ENCODE results near the gene PDLIM5.

The PDLIM5 gene

DNA sequence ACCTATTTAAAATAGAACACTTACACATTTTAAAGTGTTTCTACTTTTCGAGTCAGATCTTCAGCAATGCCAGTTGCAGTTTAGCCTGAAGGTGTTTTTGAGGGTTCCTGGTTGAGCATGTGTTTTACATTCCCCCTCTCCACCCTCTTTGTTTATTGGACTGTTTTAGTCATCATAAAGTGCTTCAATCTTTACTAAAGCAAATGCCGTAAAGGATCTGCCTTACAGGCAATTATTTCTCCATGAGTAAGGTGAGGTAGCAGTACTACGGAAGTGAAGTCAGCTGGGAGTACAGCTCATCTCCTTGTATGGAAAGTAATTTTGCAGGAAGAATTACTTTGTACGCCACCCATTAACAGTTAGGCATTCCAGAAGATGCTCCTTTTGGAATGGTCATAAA, 36.9 kb downstream of the PDLIM5 start:
- Histone ChIP-seq H3K4me1 (peaks cover 0 to 19% (median 0%) of the 10 kb centered on the region in 10 experiments; a peak in 6 of 20 replicates), H3K4me3 (no peak overlapping the region), H3K4me2 (no peak overlapping the region), H3K36me3 (no peaks in the 10 kb centered on the region), H4K20me1 (peaks cover 0 to 84% (median 0%) of the 10 kb centered on the region in 11 experiments; a peak in 3 of 22 replicates), H3K27me3 (no peaks in the 10 kb centered on the region), H3K9ac (no peak overlapping the region), H3K9me3 (replicated peaks in 1 of 11) (no peaks in the 10 kb centered on the region), H3K27ac (no peak overlapping the region)
- no peak for TF ChIP-seq Cebpa-rat (IDR thresholded peaks at IDR 0.05)

GRCh38 chr4:94489098-94489497, 37.4 kb downstream of the PDLIM5 start:
- H4K20me1 ChIP-seq = peaks cover 0 to 85% (median 0%) of the 10 kb centered on the region in 11 experiments; a peak in 3 of 22 replicates
- TF ChIP-seq Cebpa-rat (IDR thresholded peaks at IDR 0.05) = no peak
- H3K4me2 ChIP-seq = no peak overlapping the region
- peaks cover 0 to 4% (median 0%) of the 10 kb centered on the region in 11 experiments; a peak in 1 of 22 replicates for H3K36me3 ChIP-seq
- H3K4me1 ChIP-seq = peaks cover 0 to 19% (median 0%) of the 10 kb centered on the region in 10 experiments; a peak in 6 of 20 replicates
- H3K4me3 ChIP-seq = no peak overlapping the region
- H3K9ac ChIP-seq = no peak overlapping the region
- no peaks in the 10 kb centered on the region for H3K27me3 ChIP-seq
- H3K27ac ChIP-seq = no peak overlapping the region
- H3K9me3 ChIP-seq (replicated peaks in 1 of 11) = no peaks in the 10 kb centered on the region

DNA sequence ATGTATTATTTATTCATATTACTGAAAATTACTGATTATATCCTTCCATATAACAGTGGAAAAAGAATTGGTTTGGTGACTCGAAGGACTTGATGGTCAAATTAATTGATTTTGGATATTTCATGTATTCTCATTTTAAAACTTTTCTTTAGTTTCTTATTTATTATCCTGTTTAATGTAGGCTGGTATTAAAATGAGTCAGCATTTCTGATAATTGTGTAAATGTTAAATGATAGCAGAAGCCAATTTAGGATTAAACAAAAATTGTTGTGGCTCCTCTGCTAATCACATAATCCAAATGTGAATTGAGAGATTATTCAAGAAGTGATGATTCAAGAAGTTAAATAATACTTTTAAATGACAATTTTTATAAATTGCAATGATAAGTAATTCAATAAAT, 38.7 kb downstream of the PDLIM5 start:
- Histone ChIP-seq H3K9me3 (replicated peaks in 1 of 11) (no peaks in the 10 kb centered on the region), H3K27ac (no peak overlapping the region), H3K9ac (no peak overlapping the region), H3K4me3 (no peak overlapping the region), H3K4me2 (no peak overlapping the region), H3K36me3 (peaks cover 0 to 12% (median 0%) of the 10 kb centered on the region in 11 experiments; a peak in 1 of 22 replicates), H4K20me1 (peaks cover 0 to 89% (median 0%) of the 10 kb centered on the region in 11 experiments; a peak in 3 of 22 replicates), H3K27me3 (no peaks in the 10 kb centered on the region), H3K4me1 (peaks cover 0 to 11% (median 0%) of the 10 kb centered on the region in 10 experiments; a peak in 6 of 20 replicates)
- no peak for TF ChIP-seq Cebpa-rat (IDR thresholded peaks at IDR 0.05)

DNA sequence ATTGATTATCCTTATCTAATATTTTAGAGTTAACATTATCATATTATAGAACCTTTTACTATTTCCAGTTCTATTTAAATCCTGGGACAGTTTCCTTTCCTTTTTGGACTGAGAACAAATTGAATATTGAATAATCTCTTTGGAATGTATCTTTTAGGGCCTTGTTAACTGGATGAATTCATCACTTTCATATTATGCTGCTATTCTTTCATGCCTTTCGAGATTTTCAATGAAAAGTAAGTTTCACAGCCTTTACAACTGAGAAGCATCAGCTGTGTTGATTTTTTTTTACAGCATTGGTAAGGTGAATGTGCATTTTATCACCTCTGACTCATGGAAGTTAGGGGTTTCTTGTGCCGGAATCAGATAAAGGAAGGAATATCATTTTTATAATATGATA, 39.6 kb downstream of the PDLIM5 start:
- H3K4me2 ChIP-seq = no peak overlapping the region
- H3K27me3 ChIP-seq = no peaks in the 10 kb centered on the region
- no peak overlapping the region for H3K4me3 ChIP-seq
- peaks cover 0 to 86% (median 0%) of the 10 kb centered on the region in 11 experiments; a peak in 3 of 22 replicates for H4K20me1 ChIP-seq
- no peaks in the 10 kb centered on the region for H3K9me3 ChIP-seq (replicated peaks in 1 of 11)
- H3K27ac ChIP-seq = no peak overlapping the region
- no peak for TF ChIP-seq Cebpa-rat (IDR thresholded peaks at IDR 0.05)
- H3K9ac ChIP-seq = no peak overlapping the region
- H3K36me3 ChIP-seq = peaks cover 0 to 12% (median 0%) of the 10 kb centered on the region in 11 experiments; a peak in 1 of 22 replicates
- peaks cover 0 to 2% (median 0%) of the 10 kb centered on the region in 10 experiments; a peak in 2 of 20 replicates for H3K4me1 ChIP-seq

DNA sequence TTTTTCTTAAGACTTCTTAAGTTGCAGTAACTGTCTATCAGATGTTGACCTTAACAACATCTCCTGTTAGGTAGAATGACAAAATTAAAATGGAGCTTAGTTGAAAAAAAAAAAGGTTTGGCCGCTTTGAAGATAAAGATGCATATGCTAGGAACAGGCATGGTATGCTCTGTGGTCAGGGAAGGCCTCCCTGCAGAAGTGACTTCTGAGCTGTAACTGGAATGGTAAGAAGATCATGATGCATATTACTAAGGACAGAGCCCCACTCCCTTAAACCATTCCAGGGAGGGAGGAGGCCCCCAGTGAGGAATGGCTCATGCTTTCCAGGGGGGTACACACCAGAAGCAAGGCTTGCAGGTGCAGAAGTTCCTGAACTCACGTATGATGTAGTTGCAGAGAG, 43.7 kb downstream of the PDLIM5 start:
- Histone ChIP-seq H3K4me3 (no peak overlapping the region), H3K4me2 (no peak overlapping the region), H3K27ac (no peak overlapping the region), H3K4me1 (peaks cover 0 to 13% (median 0%) of the 10 kb centered on the region in 10 experiments; a peak in 4 of 20 replicates), H3K36me3 (peaks cover 0 to 16% (median 0%) of the 10 kb centered on the region in 11 experiments; a peak in 1 of 22 replicates), H3K9me3 (replicated peaks in 1 of 11) (no peaks in the 10 kb centered on the region), H4K20me1 (peaks cover 0 to 82% (median 0%) of the 10 kb centered on the region in 11 experiments; a peak in 3 of 22 replicates), H3K27me3 (no peaks in the 10 kb centered on the region), H3K9ac (no peak overlapping the region)
- no peak for TF ChIP-seq Cebpa-rat (IDR thresholded peaks at IDR 0.05)

GRCh38 chr4:94497690-94498089, 45.9 kb downstream of the PDLIM5 start:
- Histone ChIP-seq H3K27ac (no peak overlapping the region), H3K4me1 (peaks cover 0 to 13% (median 0%) of the 10 kb centered on the region in 10 experiments; a peak in 4 of 20 replicates)

DNA sequence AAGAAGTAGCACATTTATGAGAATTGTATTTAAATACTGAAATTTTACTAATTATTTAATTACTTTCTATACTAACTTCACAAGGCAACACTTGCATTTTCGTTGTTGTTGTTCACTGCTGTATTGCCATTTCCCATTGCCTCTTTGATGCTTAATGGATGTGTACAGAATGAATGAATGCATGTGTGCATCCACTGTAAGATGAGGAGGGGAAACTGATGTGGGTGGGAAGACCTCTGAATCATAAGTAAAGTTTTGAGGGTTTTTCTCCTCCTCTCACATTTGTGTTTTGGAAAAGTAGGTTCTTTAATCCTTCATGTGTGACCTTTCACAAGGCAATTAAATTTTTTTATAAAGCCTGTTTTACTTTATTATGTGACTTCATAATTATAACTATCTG, 46.8 kb downstream of the PDLIM5 start:
- H3K27ac ChIP-seq = no peak overlapping the region
- TF ChIP-seq Cebpa-rat (IDR thresholded peaks at IDR 0.05) = no peak
- H3K9me3 ChIP-seq (replicated peaks in 1 of 11) = no peaks in the 10 kb centered on the region
- no peaks in the 10 kb centered on the region for H3K27me3 ChIP-seq
- H3K36me3 ChIP-seq = peaks cover 0 to 16% (median 0%) of the 10 kb centered on the region in 11 experiments; a peak in 1 of 22 replicates
- H4K20me1 ChIP-seq = peaks cover 0 to 68% (median 0%) of the 10 kb centered on the region in 11 experiments; a peak in 3 of 22 replicates
- no peak overlapping the region for H3K4me2 ChIP-seq
- H3K4me1 ChIP-seq = peaks cover 0 to 13% (median 0%) of the 10 kb centered on the region in 10 experiments; a peak in 4 of 20 replicates
- H3K4me3 ChIP-seq = no peak overlapping the region
- H3K9ac ChIP-seq = no peak overlapping the region

More at GRCh38 chr4:94497690-94498089, 45.9 kb downstream of the PDLIM5 start:
- Histone ChIP-seq H3K4me3 (no peak overlapping the region), H3K9ac (no peak overlapping the region), H3K27me3 (no peaks in the 10 kb centered on the region), H3K4me2 (peak overlapping the region in 2 of 11 experiments; percentile 41 to 52; a peak in 3 of 22 replicates), H4K20me1 (peaks cover 0 to 68% (median 0%) of the 10 kb centered on the region in 11 experiments; a peak in 3 of 22 replicates), H3K9me3 (replicated peaks in 1 of 11) (no peaks in the 10 kb centered on the region), H3K36me3 (peaks cover 0 to 16% (median 0%) of the 10 kb centered on the region in 11 experiments; a peak in 1 of 22 replicates)
- TF ChIP-seq Cebpa-rat (IDR thresholded peaks at IDR 0.05) = no peak

- no peak for TF ChIP-seq Cebpa-rat (IDR thresholded peaks at IDR 0.05)
- no peak overlapping the region for H3K4me2 ChIP-seq
- H3K9ac ChIP-seq = no peak overlapping the region
- peaks cover 0 to 13% (median 0%) of the 10 kb centered on the region in 10 experiments; a peak in 4 of 20 replicates for H3K4me1 ChIP-seq
- no peak overlapping the region for H3K27ac ChIP-seq
- H4K20me1 ChIP-seq = peaks cover 0 to 62% (median 0%) of the 10 kb centered on the region in 11 experiments; a peak in 3 of 22 replicates
- no peaks in the 10 kb centered on the region for H3K9me3 ChIP-seq (replicated peaks in 1 of 11)
- peaks cover 0 to 4% (median 0%) of the 10 kb centered on the region in 11 experiments; a peak in 1 of 22 replicates for H3K36me3 ChIP-seq
- no peak overlapping the region for H3K4me3 ChIP-seq
- H3K27me3 ChIP-seq = no peaks in the 10 kb centered on the region
These were observed 48.9 kb downstream of the PDLIM5 start for GRCh38 chr4:94500685-94501084.

DNA sequence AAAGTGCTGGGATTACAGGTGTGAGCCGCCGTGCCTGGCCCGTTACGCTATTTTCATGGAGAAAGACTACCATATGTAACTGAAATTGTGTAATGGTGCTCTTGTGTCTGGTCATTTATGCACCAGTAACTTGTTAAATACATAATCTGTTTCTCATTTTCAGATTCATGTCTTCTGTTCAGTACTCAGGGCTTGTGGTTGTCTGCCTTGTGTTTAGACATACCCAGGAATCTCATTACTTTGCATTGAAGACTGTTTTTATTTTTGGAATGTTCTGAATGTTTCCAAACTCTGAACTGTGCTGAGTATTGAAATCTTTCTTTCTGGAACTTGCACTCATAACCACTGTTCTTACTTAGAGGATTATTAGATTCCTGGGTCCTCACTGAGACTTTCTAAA, 52.8 kb downstream of the PDLIM5 start:
- H3K4me1 ChIP-seq = peaks cover 0 to 21% (median 0%) of the 10 kb centered on the region in 10 experiments; a peak in 6 of 20 replicates
- TF ChIP-seq Cebpa-rat (IDR thresholded peaks at IDR 0.05) = no peak
- no peak overlapping the region for H3K27ac ChIP-seq
- no peak overlapping the region for H3K4me3 ChIP-seq
- no peaks in the 10 kb centered on the region for H3K9me3 ChIP-seq (replicated peaks in 1 of 11)
- no peak overlapping the region for H3K9ac ChIP-seq
- H4K20me1 ChIP-seq = peaks cover 0 to 73% (median 0%) of the 10 kb centered on the region in 11 experiments; a peak in 4 of 22 replicates
- peaks cover 0 to 9% (median 0%) of the 10 kb centered on the region in 11 experiments; a peak in 1 of 22 replicates for H3K36me3 ChIP-seq
- no peak overlapping the region for H3K4me2 ChIP-seq
- H3K27me3 ChIP-seq = no peaks in the 10 kb centered on the region
